ENCODE results near the gene GOLGA6D.
"Not testable (repeated sequence)": the region's sequence is repeated elsewhere in the genome, so short reads cannot be mapped to it uniquely, and the experiment has no call there.

GOLGA6D gene

DNA sequence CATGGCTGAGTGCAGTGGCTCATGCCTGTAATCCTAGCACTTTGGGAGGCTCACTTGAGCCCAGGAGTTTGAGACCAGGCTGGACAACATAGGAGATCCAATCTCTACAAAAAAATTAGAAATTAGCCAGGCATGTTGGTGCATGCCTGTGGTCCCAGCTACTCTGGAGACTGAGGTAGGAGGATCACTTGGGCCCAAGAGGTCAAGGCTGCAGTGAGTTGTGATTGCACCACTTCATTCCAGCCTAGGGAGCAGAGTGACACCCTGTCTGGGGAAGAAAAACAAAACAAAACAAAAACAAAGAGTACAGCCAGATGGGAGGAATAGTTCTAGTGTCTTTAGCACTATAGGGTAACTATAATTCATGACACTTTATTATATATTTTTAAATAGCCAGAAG lies 27.1 kb downstream of the GOLGA6D start:
- no peak for DNase-seq
- peaks cover 37% of the 10 kb centered on the region for H3K27me3 Mint-ChIP-seq
- H3K4me1 Mint-ChIP-seq: peaks cover 5% of the 10 kb centered on the region
- H3K27ac Mint-ChIP-seq: peak overlapping the region in 1 of 2 donors; percentile 15
- ATAC-seq: no peak
- no peaks in the 10 kb centered on the region for H3K9me3 Mint-ChIP-seq
- H3K4me3 Mint-ChIP-seq: no peak overlapping the region

DNA sequence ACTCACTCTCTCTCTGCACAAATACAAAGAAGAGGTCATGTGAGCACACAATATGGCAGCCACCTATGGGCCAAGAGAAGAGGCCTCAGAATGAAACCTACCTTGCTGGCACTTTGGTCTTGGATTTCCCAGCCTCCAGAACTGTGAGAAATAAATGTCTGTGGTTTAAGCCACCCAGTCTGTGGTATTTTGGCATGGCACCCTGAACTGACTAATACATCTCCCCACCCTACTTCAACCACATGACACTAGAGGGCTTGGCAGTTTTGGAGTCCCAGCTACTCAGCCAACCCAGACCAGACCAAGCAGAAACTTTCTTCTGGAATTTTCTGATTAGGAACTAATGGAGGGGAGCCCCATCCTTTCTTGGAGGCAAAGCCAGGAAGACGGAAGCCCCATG lies 29.9 kb downstream of the GOLGA6D start:
- not testable (repeated sequence) for H3K4me3 Mint-ChIP-seq, H3K27ac Mint-ChIP-seq, ATAC-seq, H3K9me3 Mint-ChIP-seq, H3K4me1 Mint-ChIP-seq
- DNase-seq: peak in 1 of 2 donors; percentile 26
- H3K27me3 Mint-ChIP-seq: peaks cover 21% of the 10 kb centered on the region

DNA sequence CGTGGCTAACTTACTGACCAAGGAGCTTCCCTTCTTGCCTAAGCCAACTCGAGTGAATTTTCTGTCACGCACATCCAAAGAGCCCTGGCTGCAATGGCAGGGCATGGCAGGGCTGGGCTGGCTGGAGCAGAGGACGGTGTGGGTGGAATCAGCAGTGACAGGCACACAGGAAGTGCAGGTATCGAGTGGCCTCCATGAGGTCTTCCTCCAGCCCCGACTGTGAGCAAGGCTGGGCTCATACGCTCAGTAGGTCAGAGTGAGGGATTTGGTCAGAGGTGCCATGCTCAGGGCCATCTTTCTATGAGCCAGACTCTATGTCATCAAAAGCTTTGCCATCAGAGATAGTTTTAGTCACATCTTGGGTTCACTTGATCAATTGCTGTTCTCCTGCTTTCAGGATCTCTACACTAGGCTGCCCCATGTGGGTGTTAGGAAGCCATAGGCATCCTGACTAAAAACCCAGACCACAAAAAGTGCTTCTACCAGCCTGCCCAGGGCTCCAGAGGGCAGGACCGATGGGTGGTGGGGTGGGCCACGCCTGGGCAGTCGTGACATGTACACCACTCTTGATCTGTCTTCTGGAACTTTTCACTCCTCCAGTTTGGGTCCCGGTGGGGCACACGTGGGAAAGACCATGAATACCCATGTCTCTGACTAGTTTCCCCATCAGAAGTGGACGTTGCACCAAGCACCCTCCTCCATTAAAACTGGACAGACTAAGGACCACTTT lies 30.6 kb downstream of the GOLGA6D start:
- H3K4me1 Mint-ChIP-seq: peaks cover 5% of the 10 kb centered on the region
- H3K27me3 Mint-ChIP-seq: peaks cover 16% of the 10 kb centered on the region
- H3K9me3 Mint-ChIP-seq: no peaks in the 10 kb centered on the region
- no peak for ATAC-seq
- no peak for DNase-seq
- H3K27ac Mint-ChIP-seq: no peak overlapping the region
- no peak overlapping the region for H3K4me3 Mint-ChIP-seq

DNA sequence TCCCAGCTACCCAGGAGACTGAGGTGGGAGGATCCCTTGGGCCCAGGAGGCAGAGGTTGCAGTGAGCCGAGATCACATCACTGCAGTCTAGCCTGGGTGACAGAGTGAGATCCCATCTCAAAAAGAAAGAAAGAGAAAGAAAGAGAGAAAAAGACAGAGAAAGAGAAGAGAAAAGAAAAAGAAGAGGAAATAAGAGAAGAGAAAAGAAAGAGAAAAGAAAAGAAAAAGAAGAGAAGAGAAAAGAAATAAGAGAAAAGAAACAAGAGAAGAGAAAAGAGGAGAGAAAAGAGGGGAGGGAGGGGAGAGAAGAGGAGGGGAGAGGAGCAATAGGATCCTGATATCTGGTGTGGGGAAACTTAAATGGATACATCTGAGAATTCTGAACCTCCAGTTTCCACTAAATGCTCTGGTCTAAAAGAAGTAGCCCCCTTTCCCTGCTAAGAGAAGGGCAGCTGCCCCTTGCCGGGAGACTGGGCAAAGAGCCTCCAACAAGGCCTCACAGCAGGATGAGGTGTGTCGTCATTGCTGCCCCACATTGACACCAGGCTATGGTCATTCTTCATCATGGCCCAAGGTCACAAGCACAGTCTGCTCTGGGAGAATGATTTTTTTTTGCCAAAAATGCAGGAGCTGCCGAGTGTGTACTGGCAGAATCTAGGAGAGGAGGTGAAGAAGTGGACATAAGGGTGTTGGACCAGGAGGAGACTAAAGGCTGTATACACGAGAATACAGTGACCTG lies 32.1 kb downstream of the GOLGA6D start:
- Mint-ChIP-seq H3K27me3 (peaks cover 2% of the 10 kb centered on the region), H3K9me3 (no peaks in the 10 kb centered on the region), H3K27ac (no peak overlapping the region), H3K4me1 (peaks cover 5% of the 10 kb centered on the region), H3K4me3 (no peak overlapping the region)
- DNase-seq (no peak), ATAC-seq (no peak)

DNA sequence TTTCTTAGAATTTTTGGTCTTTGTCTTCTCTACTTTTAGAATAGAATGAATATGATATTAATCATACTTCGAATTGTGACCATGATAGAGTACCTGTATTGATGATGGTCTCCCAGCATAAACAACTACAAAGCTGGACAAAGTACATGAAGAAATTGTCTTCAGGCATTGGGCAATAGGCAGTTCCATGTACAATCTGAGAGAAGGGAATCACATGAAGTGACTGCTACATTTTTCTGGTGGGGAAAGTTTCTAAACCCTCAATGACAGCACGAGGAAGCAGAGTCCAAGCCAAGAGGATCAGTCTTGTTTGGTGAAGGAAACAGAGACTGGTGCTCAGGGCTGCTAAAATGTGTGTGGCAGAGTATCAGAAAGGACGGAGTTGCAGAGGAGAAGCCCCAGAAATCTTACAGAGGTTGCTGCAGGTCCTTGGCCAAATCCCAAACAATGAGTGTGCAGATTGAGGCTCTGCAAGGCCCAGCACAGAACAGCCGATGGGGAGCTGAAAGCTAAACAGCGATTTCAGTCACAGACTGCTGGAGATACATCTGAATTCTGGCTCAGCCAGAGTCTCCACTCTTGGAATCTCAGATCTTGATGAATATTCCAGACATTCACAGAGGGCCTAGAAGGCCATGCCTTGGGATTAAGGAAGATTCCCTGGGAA lies 36.7 kb downstream of the GOLGA6D start:
- H3K9me3 Mint-ChIP-seq, H3K27me3 Mint-ChIP-seq, H3K27ac Mint-ChIP-seq, DNase-seq, H3K4me3 Mint-ChIP-seq, ATAC-seq, H3K4me1 Mint-ChIP-seq: not testable (repeated sequence)

DNA sequence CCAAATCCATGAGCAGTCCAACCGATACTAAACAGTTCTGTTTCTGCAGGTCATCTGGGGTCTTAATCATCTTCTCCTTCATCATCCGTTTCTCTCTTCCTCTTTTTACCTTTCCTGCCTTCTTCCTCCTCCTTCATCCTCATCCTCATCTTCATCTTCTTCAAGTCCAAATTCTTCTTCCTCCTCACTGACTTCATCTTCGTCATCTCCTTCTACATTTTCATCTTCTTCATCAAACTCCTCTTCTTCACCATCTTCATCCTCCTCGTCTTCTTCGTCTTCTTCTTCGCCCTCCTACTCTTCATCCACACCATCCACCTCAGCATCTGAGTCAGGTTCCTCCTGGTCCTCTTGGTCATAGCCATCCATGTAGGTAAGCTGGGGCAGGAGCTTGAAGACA lies 39.1 kb downstream of the GOLGA6D start:
- H3K4me1 Mint-ChIP-seq: no peaks in the 10 kb centered on the region
- H3K4me3 Mint-ChIP-seq: no peak overlapping the region
- H3K27ac Mint-ChIP-seq: no peak overlapping the region
- no peaks in the 10 kb centered on the region for H3K9me3 Mint-ChIP-seq
- DNase-seq (no peak), ATAC-seq (no peak)
- no peaks in the 10 kb centered on the region for H3K27me3 Mint-ChIP-seq

DNA sequence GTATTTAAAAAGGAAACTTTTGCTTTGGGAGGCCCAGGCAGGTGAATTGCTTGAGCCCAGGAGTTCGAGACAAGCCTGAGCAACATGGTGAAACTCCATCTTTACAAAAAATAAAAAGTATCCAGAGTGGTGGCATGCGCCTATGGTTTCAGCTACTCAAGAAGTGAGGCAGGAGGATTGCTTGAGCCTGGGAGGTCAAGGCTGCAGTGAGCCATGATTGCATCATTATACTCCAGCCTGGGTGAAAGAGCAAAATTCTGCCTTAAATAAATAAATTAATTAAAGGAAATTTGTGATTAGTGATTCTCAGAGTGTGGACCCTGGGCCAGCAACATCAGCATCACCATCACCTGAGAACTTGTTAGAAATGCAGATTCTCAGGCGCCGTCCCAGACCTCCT lies 43.3 kb downstream of the GOLGA6D start:
- Mint-ChIP-seq H3K4me1 (no peaks in the 10 kb centered on the region), H3K27ac (no peak overlapping the region), H3K4me3 (no peak overlapping the region), H3K27me3 (no peaks in the 10 kb centered on the region), H3K9me3 (no peaks in the 10 kb centered on the region)
- DNase-seq: no peak
- no peak for ATAC-seq

DNA sequence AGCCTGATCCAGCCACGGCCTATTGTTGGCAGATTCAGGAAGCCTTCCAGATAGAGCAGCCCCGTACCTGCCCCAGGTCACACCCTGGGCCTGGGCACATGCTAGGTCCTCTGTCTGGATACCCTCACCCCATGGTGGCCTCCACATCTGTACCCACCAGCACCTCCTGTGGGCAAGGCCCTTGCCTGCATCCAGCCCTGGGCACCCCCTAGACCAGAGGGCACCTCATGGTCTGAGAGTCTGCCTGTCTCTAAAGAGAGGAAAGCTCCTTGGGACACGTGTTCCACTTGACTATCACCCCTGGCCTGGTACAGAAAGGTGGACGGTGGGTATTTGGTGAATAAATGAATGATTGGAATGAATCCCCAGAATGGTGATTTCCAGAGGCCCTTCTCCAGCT lies 44.4 kb downstream of the GOLGA6D start:
- Mint-ChIP-seq H3K27ac (no peak overlapping the region), H3K9me3 (no peaks in the 10 kb centered on the region), H3K4me1 (no peaks in the 10 kb centered on the region), H3K4me3 (no peak overlapping the region), H3K27me3 (no peaks in the 10 kb centered on the region)
- ATAC-seq: no peak
- DNase-seq: no peak

DNA sequence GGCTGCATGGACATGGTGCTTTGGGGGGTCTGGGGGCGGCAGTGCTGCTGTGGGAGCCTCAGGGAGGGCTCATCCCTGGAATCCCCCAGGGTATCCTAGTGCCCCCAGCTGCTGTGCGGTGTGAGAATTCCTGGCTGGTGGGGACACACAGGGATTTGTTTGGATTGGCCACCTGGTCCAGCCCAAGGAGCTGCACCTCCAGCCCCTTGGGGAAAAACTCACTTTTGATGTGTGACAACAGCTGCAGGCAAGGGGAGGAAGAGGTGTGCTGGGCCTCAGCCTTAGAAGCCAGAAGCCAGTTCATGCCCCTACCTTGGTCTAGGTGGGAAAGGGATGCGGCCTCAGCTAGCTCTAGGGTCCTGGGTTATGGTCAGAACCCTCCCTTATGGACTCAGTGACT lies 44.9 kb downstream of the GOLGA6D start:
- no peak for ATAC-seq
- Mint-ChIP-seq H3K27me3 (no peaks in the 10 kb centered on the region), H3K9me3 (no peaks in the 10 kb centered on the region), H3K27ac (no peak overlapping the region), H3K4me3 (no peak overlapping the region), H3K4me1 (no peaks in the 10 kb centered on the region)
- no peak for DNase-seq

DNA sequence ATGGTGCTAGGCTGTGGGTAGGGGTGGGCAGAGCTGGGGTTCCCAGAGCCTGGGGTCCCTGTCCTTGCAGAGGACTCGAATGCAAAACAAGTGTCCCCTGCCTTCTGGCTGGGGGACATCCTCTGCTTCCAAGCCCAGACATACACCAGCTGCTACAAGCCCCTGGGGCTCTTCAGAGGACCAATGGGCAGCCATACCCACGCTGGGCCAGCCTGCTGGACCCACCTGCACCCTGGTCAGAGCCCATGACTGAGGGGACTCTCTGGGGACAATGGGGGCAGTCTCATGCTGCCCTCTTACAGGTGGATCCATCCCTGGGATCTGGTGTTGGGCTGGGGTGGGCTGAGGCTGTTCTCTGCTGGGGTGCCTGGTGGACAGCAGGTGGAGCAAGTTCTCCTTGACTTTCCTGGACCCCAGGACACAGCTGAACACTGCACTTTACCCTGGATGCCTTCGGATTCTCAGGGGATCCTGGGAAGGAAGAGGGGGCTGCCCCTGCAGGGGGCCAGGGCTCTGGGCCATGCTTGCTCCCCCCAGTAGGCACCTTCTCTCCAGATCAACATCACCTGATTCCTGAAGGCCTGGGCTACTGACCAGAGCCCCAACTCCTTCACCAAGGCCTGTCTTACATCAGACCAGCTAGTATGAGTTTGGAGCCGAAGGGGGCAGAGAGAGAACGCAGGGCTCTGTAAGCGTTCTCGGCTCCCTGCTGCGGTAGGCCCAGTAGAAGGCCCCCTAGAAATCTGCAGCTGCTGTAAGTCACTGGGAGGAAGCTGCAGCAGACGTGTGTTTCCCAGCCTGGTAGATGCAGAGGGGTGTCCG lies 46.1 kb downstream of the GOLGA6D start:
- H3K4me3 Mint-ChIP-seq: no peak overlapping the region
- no peak overlapping the region for H3K27ac Mint-ChIP-seq
- H3K4me1 Mint-ChIP-seq: no peaks in the 10 kb centered on the region
- no peak for DNase-seq
- ATAC-seq: no peak
- H3K27me3 Mint-ChIP-seq: no peaks in the 10 kb centered on the region
- no peaks in the 10 kb centered on the region for H3K9me3 Mint-ChIP-seq

DNA sequence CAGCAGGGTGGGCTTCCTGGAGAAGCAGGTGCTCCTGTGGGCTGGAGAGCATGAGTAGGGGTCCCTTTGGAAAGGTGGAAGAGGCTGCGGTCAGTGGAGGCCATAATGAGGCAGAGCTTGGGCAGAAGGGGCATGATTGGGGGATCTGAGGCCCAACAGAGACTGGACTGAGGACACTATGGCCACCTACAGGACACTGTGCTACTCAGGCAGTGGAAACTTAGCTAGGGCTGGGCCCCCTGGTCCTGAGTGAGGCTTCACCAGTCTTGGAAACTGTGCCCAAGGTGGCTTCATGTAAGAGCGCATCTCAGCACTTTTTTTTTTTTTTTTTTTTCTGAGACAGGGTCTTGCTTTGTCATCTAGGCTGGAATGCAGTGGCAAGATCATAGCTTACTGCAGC lies 46.9 kb downstream of the GOLGA6D start:
- no peaks in the 10 kb centered on the region for H3K9me3 Mint-ChIP-seq
- no peak overlapping the region for H3K4me3 Mint-ChIP-seq
- no peak for ATAC-seq
- no peak for DNase-seq
- peaks cover 2% of the 10 kb centered on the region for H3K4me1 Mint-ChIP-seq
- no peaks in the 10 kb centered on the region for H3K27me3 Mint-ChIP-seq
- H3K27ac Mint-ChIP-seq: no peak overlapping the region

DNA sequence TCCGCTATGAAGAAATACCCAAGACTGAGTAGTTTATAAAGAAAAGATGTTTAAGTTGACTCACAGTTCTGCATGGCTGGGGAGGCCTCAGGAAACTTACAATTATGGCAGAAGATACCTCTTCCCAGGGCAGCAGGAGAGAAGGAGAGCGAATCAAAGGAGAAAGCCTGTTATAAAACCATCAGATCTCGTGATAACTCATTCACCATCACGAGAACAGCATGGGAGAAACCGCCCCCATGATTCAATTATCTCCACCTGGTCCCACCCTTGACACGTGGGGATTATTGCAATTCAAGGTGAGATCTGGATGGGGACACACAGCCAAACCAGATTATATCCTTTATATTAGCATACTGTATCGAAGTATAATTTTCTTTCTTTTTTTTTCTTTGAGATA lies 49.5 kb downstream of the GOLGA6D start:
- H3K27me3 Mint-ChIP-seq, DNase-seq, H3K9me3 Mint-ChIP-seq, ATAC-seq, H3K27ac Mint-ChIP-seq, H3K4me3 Mint-ChIP-seq: not testable (repeated sequence)
- peaks cover 25% of the 10 kb centered on the region for H3K4me1 Mint-ChIP-seq

DNA sequence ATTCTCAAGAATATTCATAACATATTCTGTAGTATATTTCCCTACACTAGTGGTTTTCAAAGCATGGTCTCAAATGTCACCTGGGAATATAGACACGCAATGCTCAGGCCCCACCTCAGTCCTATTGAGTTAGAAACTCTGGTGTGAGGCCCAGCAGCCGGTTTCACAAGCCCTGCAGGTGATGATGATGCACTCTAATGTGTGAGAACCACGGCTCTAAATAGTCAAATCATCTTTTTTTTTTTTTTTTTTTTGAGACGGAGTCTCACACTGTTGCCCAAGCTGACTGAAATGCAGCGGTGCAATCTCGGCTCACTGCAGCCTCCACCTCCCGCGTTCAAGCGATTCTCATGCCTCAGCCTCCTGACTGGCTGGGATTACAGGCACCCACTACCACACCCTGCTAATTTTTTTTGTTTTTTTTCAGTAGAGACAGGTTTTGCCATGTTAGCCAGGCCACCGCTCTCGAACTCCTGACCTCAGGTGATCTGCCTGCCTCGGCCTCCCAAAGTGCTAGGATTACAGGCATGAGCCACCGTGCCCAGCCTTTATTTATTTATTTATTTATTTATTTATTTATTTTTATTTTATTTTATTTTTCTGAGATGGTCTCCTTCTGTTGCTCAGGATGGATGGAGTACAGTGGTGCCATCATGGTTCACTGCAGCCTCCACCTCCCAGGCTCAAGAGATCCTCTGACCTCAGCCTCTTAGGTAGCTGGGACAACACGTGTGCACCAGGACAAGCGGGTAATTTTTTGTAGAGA lies 51.2 kb downstream of the GOLGA6D start:
- H3K27ac Mint-ChIP-seq, H3K27me3 Mint-ChIP-seq, H3K9me3 Mint-ChIP-seq: not testable (repeated sequence)

DNA sequence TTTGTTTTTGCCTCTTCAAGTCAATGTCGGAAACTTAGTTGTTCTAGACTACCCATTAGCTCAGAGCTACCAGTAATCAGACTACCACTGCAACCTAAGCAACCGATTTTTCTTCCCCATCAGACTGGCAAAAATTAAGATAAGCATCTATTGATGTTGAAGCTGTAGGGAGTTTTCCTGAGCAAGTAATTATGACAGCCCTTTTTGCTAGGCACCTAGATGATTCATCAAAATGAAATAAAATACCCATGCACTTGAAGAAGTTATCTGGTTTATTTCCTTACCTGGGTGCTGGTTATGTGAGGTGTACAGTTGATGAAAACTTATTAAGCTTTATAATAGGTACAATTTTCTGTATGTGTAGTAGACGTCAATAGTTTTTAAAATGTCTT lies 52.7 kb downstream of the GOLGA6D start:
- peak overlapping the region; percentile 99 to 100 for H3K27ac Mint-ChIP-seq
- no peaks in the 10 kb centered on the region for H3K9me3 Mint-ChIP-seq
- DNase-seq (no peak), ATAC-seq (no peak)
- H3K27me3 Mint-ChIP-seq: no peaks in the 10 kb centered on the region
- peaks cover 41% of the 10 kb centered on the region for H3K4me1 Mint-ChIP-seq
- peak overlapping the region; percentile 100 for H3K4me3 Mint-ChIP-seq

More for the DNA sequence above, 51.2 kb downstream of the GOLGA6D start:
- ATAC-seq, DNase-seq, H3K4me3 Mint-ChIP-seq: not testable (repeated sequence)
- peaks cover 36% of the 10 kb centered on the region for H3K4me1 Mint-ChIP-seq
